H1 (cell line): ENCODE results near the gene TBCB.

ENCODE experiments used
- CEBPB ChIP-seq: IDR thresholded peaks from 2 replicates; pipeline ENCODE4 v1.6.1; 2012; ENCODE audit warnings: low read depth, low read length
- JUN ChIP-seq: IDR thresholded peaks from 2 replicates; pipeline ENCODE4 v1.6.1; 2011; ENCODE audit warnings: low read depth, mild to moderate bottlenecking, improper control_type of control experiment, low read length
- POLR2A ChIP-seq, 2 experiments: IDR thresholded peaks; 1 replicate in 1 of 2; 2 replicates in 1 of 2; pipeline ENCODE4 v1.6.1; 2011; ENCODE audit warnings: low read depth in 2 of 2, low read length in 2 of 2, mild to moderate bottlenecking in 2 of 2; ENCODE audit errors: control extremely low read depth in 1 of 2
- RAD21 ChIP-seq, 2 experiments: IDR thresholded peaks in 1 of 2; conservative IDR thresholded peaks in 1 of 2; 2 replicates each; pipeline ENCODE4 v1.6.1; 2011; ENCODE audit warnings: low read depth in 2 of 2, low read length in 2 of 2, improper control_type of control experiment in 1 of 2, inconsistent platforms in 1 of 2, mild to moderate bottlenecking in 1 of 2, moderate library complexity in 1 of 2
- SUZ12 ChIP-seq: fragments of 200-600 bp; sonication (generic); IDR thresholded peaks from 2 replicates; pipeline ENCODE4 v1.6.1; 2012; ENCODE audit warnings: mild to moderate bottlenecking, inconsistent platforms, low read length, moderate library complexity, mixed read lengths

DNA sequence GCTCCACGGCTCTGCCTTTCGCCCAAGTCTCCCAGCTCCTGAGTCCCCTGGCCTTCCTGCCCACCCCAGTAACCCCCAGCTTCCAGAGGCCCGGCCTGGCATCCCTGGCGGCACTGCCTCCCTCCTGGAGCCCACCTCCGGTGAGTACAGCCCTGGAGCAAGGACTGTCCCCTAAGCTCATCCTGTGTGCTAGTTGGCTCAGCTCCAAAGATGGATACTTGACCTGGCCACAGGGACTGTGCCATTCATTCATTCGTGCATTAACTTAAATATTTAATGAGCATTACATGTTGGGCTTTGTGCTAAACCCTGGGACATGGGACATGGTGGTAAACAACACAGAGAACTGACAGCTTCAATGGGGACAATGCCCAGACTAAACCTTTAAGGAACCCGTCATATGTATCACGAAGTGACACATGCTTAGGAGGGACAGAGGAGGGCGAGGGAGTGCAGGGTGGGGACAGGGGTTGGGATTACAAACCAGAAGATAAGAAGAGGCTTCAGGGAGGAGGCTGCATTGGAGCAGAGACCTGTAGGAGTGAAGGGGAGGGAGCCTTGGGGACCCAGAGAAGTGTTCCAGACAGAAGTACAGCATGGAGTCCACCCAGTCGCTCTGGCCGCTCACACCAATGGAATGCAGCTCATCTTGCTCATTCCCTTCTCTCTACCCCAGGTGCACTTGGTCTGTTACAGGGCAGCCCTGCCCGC, 11.3 kb upstream of the TBCB start:
- no peak for TF ChIP-seq POLR2A (IDR thresholded peaks at IDR 0.05; ENCODE audit: control extremely low read depth in 1 of 2, low read depth in 2 of 2, low read length in 2 of 2)
- TF ChIP-seq RAD21 (IDR thresholded peaks at IDR 0.05 in 1 of 2, conservative IDR thresholded peaks at IDR 0.05 in 1 of 2; ENCODE audit: low read depth in 2 of 2, low read length in 2 of 2), result no peak
- TF ChIP-seq JUN, result no peak
- TF ChIP-seq CEBPB, result no peak
- no peak for TF ChIP-seq SUZ12
